ENCODE measurements around the gene NBPF10.
"Not testable (repeated sequence)": the region's sequence is repeated elsewhere in the genome, so short reads cannot be mapped to it uniquely, and the experiment has no call there.

NBPF10 gene

GRCh38 chr1:146144465-146144864 lies at the start of gene NBPF10:
NBPF10 (minus strand) TSS chr1:146144804; CDS start chr1:146144769, 35 bp downstream.
- DNase-seq (ENCODE audit: low spot score); H3K27ac Mint-ChIP-seq; H3K4me3 Mint-ChIP-seq; H3K4me1 Mint-ChIP-seq (ENCODE audit: low read depth); H3K9me3 Mint-ChIP-seq; H3K27me3 Mint-ChIP-seq (ENCODE audit: low read depth); H3K36me3 Mint-ChIP-seq (ENCODE audit: low read depth): not testable (repeated sequence)

- H3K36me3 Mint-ChIP-seq (ENCODE audit: low read depth); H3K27ac Mint-ChIP-seq; H3K27me3 Mint-ChIP-seq (ENCODE audit: low read depth); H3K4me3 Mint-ChIP-seq; DNase-seq (ENCODE audit: low spot score); H3K9me3 Mint-ChIP-seq; H3K4me1 Mint-ChIP-seq (ENCODE audit: low read depth): not testable (repeated sequence)
These were observed 29.9 kb upstream of the NBPF10 start for GRCh38 chr1:146174531-146174930.

GRCh38 chr1:146167740-146168139 lies 23.1 kb upstream of the NBPF10 start:
- not testable (repeated sequence) for H3K27ac Mint-ChIP-seq; H3K4me3 Mint-ChIP-seq; H3K36me3 Mint-ChIP-seq (ENCODE audit: low read depth); DNase-seq (ENCODE audit: low spot score); H3K9me3 Mint-ChIP-seq; H3K4me1 Mint-ChIP-seq (ENCODE audit: low read depth); H3K27me3 Mint-ChIP-seq (ENCODE audit: low read depth)

- not testable (repeated sequence) for H3K27ac Mint-ChIP-seq; H3K9me3 Mint-ChIP-seq; H3K4me1 Mint-ChIP-seq (ENCODE audit: low read depth); H3K36me3 Mint-ChIP-seq (ENCODE audit: low read depth); H3K27me3 Mint-ChIP-seq (ENCODE audit: low read depth); H3K4me3 Mint-ChIP-seq; DNase-seq (ENCODE audit: low spot score)
These were observed 22.7 kb upstream of the NBPF10 start for GRCh38 chr1:146167273-146167672.

Data from T-helper 2 cell treated with Interferon-gamma antibody and Interleukin-4, amounts not matched to agents 5 μg/mL and 100 μg/mL, for 36 hours (primary cell).